ENCODE measurements around the gene UPK2. TPM values are rescaled to one million over a fixed set of nuclear protein-coding genes. Genes with fewer than 3 reads are reported as not detected.
A peak's percentile ranks its signal among the peaks of the same experiment; 100 is the strongest.

UPK2 gene
- total and polyA plus RNA-seq, 2 of the 13 experiments (the other 11 are each of a cell fraction or from before 2014, with no cell fraction given), result not detected

DNA sequence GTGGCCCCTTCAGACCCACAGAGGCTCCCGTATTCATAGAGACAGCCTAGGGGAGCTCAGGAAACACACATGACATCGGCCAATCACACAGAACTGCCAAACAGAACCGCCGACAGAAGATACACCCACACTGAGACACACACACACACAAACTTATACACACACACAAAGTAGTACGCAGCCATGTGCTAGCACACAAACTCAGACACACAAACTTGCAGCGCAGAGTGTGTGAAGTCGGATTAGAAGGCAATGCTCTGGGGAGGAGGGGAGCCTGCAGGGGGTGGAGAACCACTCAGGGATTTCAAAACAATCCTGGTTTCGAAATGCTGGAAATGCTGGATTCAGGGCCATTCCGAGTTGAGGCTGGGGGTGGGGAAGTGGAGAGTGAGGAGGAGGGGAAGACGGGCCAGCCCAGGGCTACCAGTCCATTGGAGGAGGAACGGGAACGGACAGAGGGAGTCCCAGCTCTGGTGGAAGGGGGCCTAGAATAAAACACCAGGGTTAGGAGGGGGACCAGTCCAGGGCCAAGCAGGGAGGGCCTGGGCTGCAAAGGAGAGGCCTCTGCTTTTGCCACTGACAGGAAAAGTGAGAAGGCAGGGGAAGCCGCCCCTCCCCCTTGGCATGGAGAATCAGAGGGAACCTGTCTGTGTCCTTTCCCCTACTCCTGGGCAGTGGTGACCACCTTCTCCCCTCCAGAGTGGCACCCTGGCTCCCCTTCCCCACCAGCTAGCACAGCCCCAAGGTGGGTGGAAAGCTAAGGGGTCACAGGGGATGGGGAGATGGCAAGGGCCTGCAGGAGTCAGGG, 34.8 kb upstream of the UPK2 start (continued):
- TF ChIP-seq, protein P1, sequence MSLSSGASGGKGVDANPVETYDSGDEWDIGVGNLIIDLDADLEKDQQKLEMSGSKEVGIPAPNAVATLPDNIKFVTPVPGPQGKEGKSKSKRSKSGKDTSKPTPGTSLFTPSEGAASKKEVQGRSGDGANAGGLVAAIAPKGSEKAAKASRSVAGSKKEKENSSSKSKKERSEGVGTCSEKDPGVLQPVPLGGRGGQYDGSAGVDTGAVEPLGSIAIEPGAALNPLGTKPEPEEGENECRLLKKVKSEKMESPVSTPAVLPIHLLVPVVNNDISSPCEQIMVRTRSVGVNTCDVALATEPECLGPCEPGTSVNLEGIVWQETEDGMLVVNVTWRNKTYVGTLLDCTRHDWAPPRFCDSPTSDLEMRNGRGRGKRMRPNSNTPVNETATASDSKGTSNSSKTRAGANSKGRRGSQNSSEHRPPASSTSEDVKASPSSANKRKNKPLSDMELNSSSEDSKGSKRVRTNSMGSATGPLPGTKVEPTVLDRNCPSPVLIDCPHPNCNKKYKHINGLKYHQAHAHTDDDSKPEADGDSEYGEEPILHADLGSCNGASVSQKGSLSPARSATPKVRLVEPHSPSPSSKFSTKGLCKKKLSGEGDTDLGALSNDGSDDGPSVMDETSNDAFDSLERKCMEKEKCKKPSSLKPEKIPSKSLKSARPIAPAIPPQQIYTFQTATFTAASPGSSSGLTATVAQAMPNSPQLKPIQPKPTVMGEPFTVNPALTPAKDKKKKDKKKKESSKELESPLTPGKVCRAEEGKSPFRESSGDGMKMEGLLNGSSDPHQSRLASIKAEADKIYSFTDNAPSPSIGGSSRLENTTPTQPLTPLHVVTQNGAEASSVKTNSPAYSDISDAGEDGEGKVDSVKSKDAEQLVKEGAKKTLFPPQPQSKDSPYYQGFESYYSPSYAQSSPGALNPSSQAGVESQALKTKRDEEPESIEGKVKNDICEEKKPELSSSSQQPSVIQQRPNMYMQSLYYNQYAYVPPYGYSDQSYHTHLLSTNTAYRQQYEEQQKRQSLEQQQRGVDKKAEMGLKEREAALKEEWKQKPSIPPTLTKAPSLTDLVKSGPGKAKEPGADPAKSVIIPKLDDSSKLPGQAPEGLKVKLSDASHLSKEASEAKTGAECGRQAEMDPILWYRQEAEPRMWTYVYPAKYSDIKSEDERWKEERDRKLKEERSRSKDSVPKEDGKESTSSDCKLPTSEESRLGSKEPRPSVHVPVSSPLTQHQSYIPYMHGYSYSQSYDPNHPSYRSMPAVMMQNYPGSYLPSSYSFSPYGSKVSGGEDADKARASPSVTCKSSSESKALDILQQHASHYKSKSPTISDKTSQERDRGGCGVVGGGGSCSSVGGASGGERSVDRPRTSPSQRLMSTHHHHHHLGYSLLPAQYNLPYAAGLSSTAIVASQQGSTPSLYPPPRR (CRISPR knock-in tag; IDR thresholded peaks at IDR 0.05; ENCODE audit: borderline replicate concordance), result peak; percentile 66; the same call in 1 of the 2 replicates
- TF ChIP-seq, protein P2, sequence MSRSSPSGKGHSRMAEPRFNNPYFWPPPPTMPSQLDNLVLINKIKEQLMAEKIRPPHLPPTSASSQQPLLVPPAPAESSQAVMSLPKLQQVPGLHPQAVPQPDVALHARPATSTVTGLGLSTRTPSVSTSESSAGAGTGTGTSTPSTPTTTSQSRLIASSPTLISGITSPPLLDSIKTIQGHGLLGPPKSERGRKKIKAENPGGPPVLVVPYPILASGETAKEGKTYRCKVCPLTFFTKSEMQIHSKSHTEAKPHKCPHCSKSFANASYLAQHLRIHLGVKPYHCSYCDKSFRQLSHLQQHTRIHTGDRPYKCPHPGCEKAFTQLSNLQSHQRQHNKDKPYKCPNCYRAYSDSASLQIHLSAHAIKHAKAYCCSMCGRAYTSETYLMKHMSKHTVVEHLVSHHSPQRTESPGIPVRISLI (CRISPR knock-in tag; IDR thresholded peaks at IDR 0.05; ENCODE audit: borderline replicate concordance), result no peak
- TF ChIP-seq TAF1 (CRISPR knock-in tag; IDR thresholded peaks at IDR 0.05), result peak; percentile 47
- TF ChIP-seq SCMH1 (CRISPR knock-in tag; IDR thresholded peaks at IDR 0.05; ENCODE audit: borderline replicate concordance), result no peak
- peak; percentile 70; the same call in 1 of the 2 replicates for TF ChIP-seq TGIF2 (CRISPR knock-in tag; IDR thresholded peaks at IDR 0.05)
- TF ChIP-seq, protein P3, sequence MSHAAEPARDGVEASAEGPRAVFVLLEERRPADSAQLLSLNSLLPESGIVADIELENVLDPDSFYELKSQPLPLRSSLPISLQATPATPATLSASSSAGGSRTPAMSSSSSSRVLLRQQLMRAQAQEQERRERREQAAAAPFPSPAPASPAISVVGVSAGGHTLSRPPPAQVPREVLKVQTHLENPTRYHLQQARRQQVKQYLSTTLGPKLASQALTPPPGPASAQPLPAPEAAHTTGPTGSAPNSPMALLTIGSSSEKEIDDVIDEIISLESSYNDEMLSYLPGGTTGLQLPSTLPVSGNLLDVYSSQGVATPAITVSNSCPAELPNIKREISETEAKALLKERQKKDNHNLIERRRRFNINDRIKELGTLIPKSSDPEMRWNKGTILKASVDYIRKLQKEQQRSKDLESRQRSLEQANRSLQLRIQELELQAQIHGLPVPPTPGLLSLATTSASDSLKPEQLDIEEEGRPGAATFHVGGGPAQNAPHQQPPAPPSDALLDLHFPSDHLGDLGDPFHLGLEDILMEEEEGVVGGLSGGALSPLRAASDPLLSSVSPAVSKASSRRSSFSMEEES (CRISPR knock-in tag; IDR thresholded peaks at IDR 0.05), result no peak; the same call in 1 of the 2 replicates
- no peak for TF ChIP-seq ZBTB1 (CRISPR knock-in tag; IDR thresholded peaks at IDR 0.05; ENCODE audit: borderline replicate concordance)
- TF ChIP-seq NAIF1 (CRISPR knock-in tag; IDR thresholded peaks at IDR 0.05; ENCODE audit: borderline replicate concordance), result 0 out of 2 replicates have a peak, but pooled peaks have one; percentile 23
- 0 out of 2 replicates have a peak, but pooled peaks have one; percentile 42 for TF ChIP-seq MTF2 (CRISPR knock-in tag; IDR thresholded peaks at IDR 0.05; ENCODE audit: borderline replicate concordance)
- TF ChIP-seq, protein P4, sequence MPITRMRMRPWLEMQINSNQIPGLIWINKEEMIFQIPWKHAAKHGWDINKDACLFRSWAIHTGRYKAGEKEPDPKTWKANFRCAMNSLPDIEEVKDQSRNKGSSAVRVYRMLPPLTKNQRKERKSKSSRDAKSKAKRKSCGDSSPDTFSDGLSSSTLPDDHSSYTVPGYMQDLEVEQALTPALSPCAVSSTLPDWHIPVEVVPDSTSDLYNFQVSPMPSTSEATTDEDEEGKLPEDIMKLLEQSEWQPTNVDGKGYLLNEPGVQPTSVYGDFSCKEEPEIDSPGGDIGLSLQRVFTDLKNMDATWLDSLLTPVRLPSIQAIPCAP (CRISPR knock-in tag; IDR thresholded peaks at IDR 0.05; ENCODE audit: low read depth), result no peak
- TF ChIP-seq NFE2 (CRISPR knock-in tag; IDR thresholded peaks at IDR 0.05), result no peak
- TF ChIP-seq, protein P5, sequence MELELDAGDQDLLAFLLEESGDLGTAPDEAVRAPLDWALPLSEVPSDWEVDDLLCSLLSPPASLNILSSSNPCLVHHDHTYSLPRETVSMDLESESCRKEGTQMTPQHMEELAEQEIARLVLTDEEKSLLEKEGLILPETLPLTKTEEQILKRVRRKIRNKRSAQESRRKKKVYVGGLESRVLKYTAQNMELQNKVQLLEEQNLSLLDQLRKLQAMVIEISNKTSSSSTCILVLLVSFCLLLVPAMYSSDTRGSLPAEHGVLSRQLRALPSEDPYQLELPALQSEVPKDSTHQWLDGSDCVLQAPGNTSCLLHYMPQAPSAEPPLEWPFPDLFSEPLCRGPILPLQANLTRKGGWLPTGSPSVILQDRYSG (CRISPR knock-in tag; IDR thresholded peaks at IDR 0.05), result no peak
- TF ChIP-seq, protein P6, sequence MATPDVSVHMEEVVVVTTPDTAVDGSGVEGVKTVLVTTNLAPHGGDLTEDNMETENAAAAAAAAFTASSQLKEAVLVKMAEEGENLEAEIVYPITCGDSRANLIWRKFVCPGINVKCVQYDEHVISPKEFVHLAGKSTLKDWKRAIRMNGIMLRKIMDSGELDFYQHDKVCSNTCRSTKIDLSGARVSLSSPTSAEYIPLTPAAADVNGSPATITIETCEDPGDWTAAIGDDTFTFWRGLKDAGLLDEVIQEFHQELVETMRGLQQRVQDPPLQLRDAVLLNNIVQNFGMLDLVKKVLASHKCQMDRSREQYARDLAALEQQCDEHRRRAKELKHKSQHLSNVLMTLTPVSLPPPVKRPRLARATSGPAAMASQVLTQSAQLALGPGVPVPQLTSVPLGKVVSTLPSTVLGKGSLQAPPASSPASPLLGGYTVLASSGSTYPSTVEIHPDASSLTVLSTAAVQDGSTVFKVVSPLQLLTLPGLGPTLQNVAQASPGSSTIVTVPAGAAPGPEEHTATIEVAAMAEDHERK (CRISPR knock-in tag; IDR thresholded peaks at IDR 0.05; ENCODE audit: low read depth), result no peak
- 0 out of 2 replicates have a peak, but pooled peaks have one; percentile 15 for TF ChIP-seq TCF7 (IDR thresholded peaks at IDR 0.05; ENCODE audit: low read depth)
- no peak for TF ChIP-seq RNF2 (conservative IDR thresholded peaks at IDR 0.05; ENCODE audit: low read depth)
- no peak for TF ChIP-seq SAFB2 (CRISPR knock-in tag; IDR thresholded peaks at IDR 0.05; ENCODE audit: borderline replicate concordance, low read depth)
- no peak for TF ChIP-seq SRSF1 (optimal IDR thresholded peaks at IDR 0.05; ENCODE audit: low read depth, low read length)

Measured in HepG2 (cell line).